Measurements from ENCODE around the gene PLEKHG5. TPM values are rescaled to one million over a fixed set of nuclear protein-coding genes. Genes with fewer than 3 reads are reported as not detected.

Gene PLEKHG5
- total RNA-seq, 1 donor from 2014 or later = 42.9 TPM

DNA sequence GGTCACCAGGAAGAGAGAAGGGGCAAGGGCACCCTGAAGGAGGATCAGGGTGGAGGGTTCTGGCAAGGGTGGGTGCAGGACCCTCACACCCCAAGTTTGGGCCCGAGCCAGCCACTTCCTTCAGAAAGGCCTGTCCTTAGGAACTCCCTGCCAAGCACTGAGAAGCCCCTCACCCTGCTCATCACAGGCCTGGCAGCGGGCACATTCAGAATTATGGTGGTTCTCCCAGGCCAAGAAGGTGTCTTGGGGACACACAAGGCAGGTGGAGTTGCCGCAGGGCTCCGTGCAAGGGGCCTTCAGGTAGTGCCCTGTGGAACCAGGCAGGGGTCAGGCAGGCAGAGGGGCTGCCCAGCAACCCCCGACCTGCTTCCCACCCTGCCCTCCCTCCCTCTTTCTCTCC lies 26.6 kb downstream of the PLEKHG5 start:
- no peak for DNase-seq (ENCODE audit: low read depth)
- FAIRE-seq = no peak
- no peak overlapping the region for H3K4me3 ChIP-seq (ENCODE audit: low read depth, low read length)
- H3K27me3 ChIP-seq (ENCODE audit: control insufficient read depth, insufficient read depth, low read length) = no peaks in the 10 kb centered on the region
- TF ChIP-seq, protein P1, sequence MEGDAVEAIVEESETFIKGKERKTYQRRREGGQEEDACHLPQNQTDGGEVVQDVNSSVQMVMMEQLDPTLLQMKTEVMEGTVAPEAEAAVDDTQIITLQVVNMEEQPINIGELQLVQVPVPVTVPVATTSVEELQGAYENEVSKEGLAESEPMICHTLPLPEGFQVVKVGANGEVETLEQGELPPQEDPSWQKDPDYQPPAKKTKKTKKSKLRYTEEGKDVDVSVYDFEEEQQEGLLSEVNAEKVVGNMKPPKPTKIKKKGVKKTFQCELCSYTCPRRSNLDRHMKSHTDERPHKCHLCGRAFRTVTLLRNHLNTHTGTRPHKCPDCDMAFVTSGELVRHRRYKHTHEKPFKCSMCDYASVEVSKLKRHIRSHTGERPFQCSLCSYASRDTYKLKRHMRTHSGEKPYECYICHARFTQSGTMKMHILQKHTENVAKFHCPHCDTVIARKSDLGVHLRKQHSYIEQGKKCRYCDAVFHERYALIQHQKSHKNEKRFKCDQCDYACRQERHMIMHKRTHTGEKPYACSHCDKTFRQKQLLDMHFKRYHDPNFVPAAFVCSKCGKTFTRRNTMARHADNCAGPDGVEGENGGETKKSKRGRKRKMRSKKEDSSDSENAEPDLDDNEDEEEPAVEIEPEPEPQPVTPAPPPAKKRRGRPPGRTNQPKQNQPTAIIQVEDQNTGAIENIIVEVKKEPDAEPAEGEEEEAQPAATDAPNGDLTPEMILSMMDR (IDR thresholded peaks at IDR 0.05; ENCODE audit: insufficient read depth, low read length, severe bottlenecking) = no peak
- peaks cover 52% of the 10 kb centered on the region for H3K36me3 ChIP-seq (ENCODE audit: control insufficient read depth, insufficient read depth, low read length)

DNA sequence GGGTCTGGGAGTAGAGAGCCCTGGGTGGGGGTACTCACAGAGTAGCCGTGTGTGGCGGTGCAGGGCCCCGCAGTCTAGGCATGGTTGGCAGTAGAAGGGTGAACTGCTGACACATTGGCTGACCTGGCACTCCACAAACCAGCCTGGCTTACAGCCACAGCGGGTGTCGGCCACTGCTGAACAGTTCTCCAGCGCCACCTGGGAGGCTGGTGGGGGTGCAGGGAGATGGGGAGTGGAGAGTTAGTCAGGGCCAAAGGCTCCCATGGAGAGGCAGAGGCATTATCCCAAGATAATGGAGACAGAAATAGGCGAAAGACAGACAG lies 27.0 kb downstream of the PLEKHG5 start:
- peaks cover 48% of the 10 kb centered on the region for H3K36me3 ChIP-seq (ENCODE audit: control insufficient read depth, insufficient read depth, low read length)
- TF ChIP-seq, protein P1 (IDR thresholded peaks at IDR 0.05; ENCODE audit: insufficient read depth, low read length, severe bottlenecking) = no peak
- no peak for FAIRE-seq
- H3K27me3 ChIP-seq (ENCODE audit: control insufficient read depth, insufficient read depth, low read length) = no peaks in the 10 kb centered on the region
- no peak for DNase-seq (ENCODE audit: low read depth)
- no peak overlapping the region for H3K4me3 ChIP-seq (ENCODE audit: low read depth, low read length)

DNA sequence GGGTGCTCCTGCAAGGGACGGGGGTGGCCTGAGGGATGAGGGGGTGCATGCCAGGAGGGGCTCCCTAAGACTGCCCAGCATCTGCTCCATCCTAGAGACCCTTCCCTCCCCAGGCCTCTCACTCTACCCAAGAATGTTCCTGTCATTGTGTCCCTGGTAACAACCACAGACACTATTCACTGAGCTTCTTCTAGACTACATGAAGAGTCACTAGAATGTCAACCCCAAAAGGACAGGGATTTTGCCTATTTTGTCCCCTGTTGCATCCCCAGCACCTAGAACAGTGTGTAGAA lies 28.4 kb downstream of the PLEKHG5 start:
- no peak for FAIRE-seq

DNA sequence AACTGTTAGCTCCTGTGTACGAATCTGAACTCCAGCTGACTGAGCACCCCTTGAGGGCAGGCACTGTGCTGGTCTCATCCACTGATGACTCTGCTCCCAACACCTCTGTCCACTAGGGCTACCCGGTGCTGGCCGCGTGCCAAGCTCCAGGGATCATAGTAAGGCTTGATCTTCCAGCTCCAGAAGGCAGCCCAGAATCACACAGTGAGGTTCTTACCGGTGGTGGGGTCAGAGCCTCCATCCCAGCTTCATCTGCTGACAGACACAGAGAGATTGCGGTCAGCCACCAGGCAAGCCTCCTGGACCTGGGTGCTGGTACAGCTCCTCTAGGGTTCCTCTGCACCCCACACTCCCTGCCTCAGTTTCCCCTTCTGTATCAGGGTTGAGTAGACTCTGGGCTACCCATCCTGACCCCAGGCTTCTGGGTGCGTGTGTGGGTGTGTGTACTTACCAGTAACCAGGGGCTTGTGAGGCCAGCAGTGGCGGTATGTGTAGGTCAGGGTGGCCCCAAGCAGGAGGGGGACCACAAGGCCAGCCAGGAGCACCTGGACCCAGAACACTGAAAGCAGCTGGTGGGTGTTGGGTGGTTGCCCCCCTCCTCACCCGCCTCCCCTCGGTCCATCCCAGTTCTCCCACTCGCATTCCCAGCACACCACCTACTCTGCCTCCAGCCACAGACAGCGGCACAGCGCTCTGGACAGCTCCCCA lies 28.9 kb downstream of the PLEKHG5 start:
- TF ChIP-seq, protein P1 (IDR thresholded peaks at IDR 0.05; ENCODE audit: insufficient read depth, low read length, severe bottlenecking) = peak; percentile 6
- no peaks in the 10 kb centered on the region for H3K27me3 ChIP-seq (ENCODE audit: control insufficient read depth, insufficient read depth, low read length)
- FAIRE-seq = no peak
- no peak overlapping the region for H3K4me3 ChIP-seq (ENCODE audit: low read depth, low read length)
- peaks cover 31% of the 10 kb centered on the region for H3K36me3 ChIP-seq (ENCODE audit: control insufficient read depth, insufficient read depth, low read length)
- DNase-seq (ENCODE audit: low read depth) = no peak

More for the DNA sequence above, 28.4 kb downstream of the PLEKHG5 start:
- TF ChIP-seq, protein P1 (IDR thresholded peaks at IDR 0.05; ENCODE audit: insufficient read depth, low read length, severe bottlenecking) = no peak
- H3K36me3 ChIP-seq (ENCODE audit: control insufficient read depth, insufficient read depth, low read length) = peaks cover 36% of the 10 kb centered on the region
- no peak overlapping the region for H3K4me3 ChIP-seq (ENCODE audit: low read depth, low read length)
- no peak for DNase-seq (ENCODE audit: low read depth)
- H3K27me3 ChIP-seq (ENCODE audit: control insufficient read depth, insufficient read depth, low read length) = no peaks in the 10 kb centered on the region

DNA sequence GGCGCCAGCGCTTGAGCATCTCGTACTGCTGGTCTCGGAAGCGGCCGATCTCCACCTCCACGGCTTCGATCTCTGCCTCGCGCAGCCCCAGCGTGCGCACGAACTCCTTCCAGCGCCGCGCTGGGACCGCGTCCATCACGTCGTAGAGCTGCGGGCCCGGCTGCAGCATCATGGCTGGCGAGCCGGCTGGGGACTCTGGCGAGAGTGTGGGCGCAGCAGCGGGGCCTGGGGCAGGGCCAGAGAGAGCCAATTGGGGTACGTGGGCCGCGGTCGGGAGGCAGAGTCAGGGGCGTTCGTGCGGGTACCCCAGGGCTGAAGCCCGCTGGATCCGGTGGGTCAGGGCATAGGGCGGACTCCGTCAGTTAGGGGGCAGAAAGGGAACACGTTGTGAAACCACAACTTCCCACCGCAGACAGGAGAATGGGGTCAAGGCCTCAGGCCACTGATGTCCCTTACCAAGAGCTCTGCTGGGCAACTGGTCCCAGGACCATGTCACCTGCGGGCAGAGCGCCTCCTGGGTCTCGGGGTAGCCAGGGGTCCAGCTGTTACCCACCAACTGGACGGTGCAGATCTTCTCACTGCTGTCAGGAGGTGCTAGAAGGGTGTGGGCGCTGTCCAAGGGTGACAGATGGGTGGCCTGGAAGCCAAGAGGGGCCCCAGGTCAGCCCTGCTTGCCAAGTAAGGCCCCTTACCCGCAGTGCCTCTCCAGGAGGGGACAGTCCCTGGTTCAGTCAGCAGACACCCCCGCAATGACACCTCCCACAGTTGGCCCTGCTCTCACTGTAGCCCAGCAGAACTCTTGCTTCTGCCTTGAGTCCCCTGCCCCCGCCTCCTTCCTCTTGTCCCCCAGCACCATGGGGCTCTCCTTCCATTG lies 29.7 kb downstream of the PLEKHG5 start:
- TF ChIP-seq, protein P1 (IDR thresholded peaks at IDR 0.05; ENCODE audit: insufficient read depth, low read length, severe bottlenecking) = no peak
- FAIRE-seq (no peak), DNase-seq (ENCODE audit: low read depth) (no peak)
- Histone ChIP-seq H3K4me3 (ENCODE audit: low read depth, low read length) (no peak overlapping the region), H3K36me3 (ENCODE audit: control insufficient read depth, insufficient read depth, low read length) (peaks cover 25% of the 10 kb centered on the region), H3K27me3 (ENCODE audit: control insufficient read depth, insufficient read depth, low read length) (no peaks in the 10 kb centered on the region)
